VCaP (cell line): ENCODE measurements around the gene PCNX1.
A peak's percentile ranks its signal among the peaks of the same experiment; 100 is the strongest.
"Not testable (repeated sequence)": the region's sequence is repeated elsewhere in the genome, so short reads cannot be mapped to it uniquely, and the experiment has no call there.

Experiments used
- H3K27ac ChIP-seq: fragments of 450-650 bp; 2 replicates; pipeline ENCODE4 v1.5.1; 2017
- TF ChIP-seq, protein P1 (sequence below): fragments of 450-650 bp; conservative IDR thresholded peaks from 2 replicates; pipeline ENCODE4 v1.5.1; 2017; ENCODE audit warnings: mild to moderate bottlenecking, moderate library complexity

PCNX1 gene

DNA sequence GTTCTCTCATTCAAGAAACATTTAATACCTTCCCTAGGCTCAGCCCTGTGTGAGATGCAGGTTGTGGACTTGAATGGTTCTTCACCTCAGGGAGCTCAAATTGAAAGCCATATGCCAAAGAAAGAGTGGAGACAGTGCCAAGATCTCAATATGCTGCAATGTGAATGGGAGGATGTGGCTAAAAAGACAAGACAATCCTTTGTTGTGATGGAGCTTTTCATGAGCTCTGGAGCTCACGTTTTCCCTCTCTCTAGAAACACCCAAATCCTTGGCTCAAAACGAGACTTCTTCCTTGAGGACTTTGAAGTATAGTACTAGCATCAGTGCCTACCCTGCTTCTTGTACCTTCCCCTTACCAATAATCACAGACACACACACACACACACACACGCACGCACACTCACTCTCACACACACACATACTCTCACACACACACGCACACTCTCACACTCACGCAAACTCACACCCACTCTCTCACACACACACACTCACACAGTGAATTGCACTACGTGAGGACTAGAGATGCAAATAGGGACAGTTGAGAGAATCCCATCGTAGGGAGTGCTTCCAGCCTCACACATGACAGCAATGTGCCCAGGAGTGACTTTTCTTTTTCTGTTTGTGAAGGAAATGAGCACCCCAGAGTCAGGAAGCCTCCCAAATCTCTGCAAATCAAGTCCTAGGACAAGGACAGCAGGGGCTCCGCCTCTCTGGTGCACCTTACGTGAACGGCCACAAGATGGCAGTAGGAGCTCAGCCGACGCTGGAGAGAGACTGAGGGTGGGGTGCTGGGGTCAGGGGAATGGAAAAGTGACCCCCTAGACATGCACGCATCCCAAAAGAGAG is 231.4 kb downstream of the PCNX1 start:
- H3K27ac ChIP-seq = peak overlapping the region; percentile 51; the same call in 1 of the 2 replicates
- TF ChIP-seq, protein P1, sequence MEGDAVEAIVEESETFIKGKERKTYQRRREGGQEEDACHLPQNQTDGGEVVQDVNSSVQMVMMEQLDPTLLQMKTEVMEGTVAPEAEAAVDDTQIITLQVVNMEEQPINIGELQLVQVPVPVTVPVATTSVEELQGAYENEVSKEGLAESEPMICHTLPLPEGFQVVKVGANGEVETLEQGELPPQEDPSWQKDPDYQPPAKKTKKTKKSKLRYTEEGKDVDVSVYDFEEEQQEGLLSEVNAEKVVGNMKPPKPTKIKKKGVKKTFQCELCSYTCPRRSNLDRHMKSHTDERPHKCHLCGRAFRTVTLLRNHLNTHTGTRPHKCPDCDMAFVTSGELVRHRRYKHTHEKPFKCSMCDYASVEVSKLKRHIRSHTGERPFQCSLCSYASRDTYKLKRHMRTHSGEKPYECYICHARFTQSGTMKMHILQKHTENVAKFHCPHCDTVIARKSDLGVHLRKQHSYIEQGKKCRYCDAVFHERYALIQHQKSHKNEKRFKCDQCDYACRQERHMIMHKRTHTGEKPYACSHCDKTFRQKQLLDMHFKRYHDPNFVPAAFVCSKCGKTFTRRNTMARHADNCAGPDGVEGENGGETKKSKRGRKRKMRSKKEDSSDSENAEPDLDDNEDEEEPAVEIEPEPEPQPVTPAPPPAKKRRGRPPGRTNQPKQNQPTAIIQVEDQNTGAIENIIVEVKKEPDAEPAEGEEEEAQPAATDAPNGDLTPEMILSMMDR = peak; percentile 91

GRCh38 chr14:71139294-71139946 is 232.2 kb downstream of the PCNX1 start:
- TF ChIP-seq, protein P1 = peak; percentile 4
- H3K27ac ChIP-seq = peak overlapping the region; percentile 51; the same call in 1 of the 2 replicates

DNA sequence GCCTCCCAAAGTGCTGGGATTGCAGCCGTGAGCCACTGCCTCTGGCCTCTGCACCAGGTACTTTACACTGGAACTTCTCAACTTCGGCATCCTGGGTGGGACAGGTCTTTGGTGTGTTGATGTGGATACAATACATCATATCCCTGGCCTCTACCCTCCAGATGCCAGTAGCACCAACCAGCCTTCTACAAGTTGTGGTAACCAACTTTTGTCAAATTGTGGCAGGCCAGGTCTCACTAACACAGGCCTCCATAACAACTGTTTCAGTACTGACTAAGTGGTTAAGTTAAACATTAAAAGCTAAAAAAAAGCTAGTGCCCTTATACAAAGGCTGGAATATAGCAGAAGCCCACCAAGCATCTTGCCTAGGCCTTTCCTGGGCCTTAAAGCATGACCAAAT is 232.9 kb downstream of the PCNX1 start:
- H3K27ac ChIP-seq = no peak overlapping the region

DNA sequence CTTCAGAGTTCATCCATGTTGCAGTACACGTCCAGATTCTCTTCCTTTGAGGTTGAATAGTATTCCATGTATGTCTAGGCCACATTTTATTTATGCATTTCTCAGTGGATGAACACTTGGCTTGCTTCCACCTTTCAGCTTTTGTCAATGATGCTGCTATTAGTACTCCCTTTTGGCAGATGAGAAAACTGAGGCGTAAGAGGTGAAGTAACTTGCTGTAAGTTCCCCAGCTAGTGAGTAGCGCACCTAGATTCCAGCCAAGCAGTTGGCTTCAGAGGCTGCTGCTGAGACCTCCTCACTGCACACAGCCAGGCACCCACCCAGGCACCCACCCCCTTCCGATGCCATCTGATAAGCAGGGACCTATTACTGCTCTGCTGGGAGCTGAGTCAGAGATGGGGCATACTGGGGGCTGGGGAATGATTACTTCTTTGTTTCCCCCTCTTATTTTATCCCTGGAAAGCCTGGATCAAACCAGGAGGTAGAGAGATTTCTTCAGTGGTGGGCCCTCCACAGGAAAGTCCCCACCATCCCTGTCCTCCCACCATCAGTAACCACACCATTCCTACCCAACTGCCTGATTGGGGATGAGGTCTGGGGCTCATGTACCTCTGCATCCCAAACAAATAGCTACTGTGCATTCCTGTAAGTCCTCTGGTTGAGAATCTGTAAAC is 234.6 kb downstream of the PCNX1 start:
- no peak overlapping the region for H3K27ac ChIP-seq
- TF ChIP-seq, protein P1 = no peak

More for the DNA sequence above, 232.9 kb downstream of the PCNX1 start:
- TF ChIP-seq, protein P1 = no peak

- TF ChIP-seq, protein P1 = no peak
- no peak overlapping the region for H3K27ac ChIP-seq
These were observed 235.2 kb downstream of the PCNX1 start for GRCh38 chr14:71142375-71143038.

DNA sequence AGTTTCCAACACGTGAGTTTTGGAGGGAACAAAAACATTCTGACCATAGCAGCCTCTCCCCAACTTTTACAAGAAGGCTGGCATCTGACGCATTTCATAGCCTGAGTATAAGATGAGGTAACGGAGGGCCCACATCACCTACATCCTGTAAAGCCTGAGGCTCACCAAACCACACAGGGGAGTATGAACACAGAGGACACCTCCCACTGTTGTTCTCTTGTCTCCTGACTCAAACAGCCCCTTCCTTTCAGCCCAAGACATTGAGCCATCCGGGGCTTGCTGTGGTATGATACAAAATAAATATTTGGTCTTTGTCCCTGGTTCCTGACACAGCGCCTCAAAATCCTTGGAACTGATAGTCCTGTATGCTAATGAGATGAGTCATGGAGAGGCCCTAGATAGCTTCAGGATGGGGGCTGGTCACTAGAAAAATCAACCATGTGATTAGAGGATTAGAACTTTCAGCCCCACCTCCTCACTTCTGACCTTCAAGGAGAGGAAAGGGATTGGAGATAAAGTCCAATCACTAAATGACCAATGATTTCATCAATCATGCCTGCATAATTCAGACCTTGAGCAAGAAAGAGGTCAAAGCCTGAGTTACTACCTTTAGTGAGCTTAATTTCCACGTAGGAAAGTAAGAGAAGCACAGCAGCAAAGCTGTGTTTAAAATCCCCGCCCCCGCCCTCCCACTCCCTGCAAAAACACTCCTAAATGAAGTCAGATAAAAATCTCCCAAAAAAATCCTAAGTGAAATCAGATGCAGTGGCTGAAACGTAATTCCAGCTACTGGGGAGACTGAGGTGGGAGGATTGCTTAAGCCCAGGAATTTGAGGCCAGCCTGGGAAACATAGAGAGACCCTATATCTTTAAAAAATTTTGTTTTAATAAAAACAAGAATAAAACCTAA is 236.4 kb downstream of the PCNX1 start:
- TF ChIP-seq, protein P1 = no peak
- H3K27ac ChIP-seq = no peak overlapping the region

GRCh38 chr14:71147335-71147734 is 240.1 kb downstream of the PCNX1 start:
- not testable (repeated sequence) for H3K27ac ChIP-seq
